ENCODE results near the gene CRYAA.
"Not testable (repeated sequence)": the region's sequence is repeated elsewhere in the genome, so short reads cannot be mapped to it uniquely, and the experiment has no call there.

The CRYAA gene, protein sequence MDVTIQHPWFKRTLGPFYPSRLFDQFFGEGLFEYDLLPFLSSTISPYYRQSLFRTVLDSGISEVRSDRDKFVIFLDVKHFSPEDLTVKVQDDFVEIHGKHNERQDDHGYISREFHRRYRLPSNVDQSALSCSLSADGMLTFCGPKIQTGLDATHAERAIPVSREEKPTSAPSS

DNA sequence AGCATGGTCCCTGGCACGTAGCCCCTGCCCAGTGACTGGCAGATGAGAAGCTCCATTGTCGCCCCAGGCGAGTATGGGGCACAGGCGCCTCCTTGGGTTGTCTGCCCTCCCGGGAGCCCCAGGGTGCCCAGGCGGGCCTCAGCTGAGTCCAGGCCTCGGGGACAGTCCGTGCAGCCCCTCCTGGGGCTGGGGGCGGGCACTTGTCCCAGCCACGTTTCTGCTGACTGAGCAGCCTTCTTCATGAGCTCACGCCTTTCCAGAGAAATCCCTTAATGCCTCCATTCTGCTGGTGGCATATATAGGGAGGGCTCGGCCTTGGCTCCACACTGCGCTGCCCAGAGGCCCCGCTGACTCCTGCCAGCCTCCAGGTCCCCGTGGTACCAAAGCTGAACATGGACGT is at the start of gene CRYAA:
CRYAA (plus strand) TSS at position 301 of the 400 bp plus-strand sequence; CDS start at position 393, 92 bp downstream.
- not testable (repeated sequence) for DNase-seq

DNA sequence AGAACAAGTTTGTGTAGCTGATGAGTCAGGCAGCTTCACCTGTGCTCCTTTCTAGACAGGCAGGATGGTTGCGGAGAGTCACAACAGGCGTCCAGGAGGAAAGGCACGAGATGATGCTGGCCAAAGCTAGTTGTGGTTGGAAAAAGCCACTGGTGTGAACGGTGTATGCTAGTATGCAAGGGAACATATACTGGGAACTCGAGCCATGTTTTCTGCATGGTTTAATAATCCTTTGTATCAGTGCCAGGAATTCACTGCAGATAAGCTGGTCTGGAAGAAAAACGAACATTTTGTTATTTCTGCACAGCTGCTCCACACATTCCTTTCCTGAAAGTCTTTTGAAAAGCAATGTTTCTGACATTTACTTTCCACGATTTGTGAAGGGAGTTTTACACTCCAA is 38.7 kb upstream of the CRYAA start:
- DNase-seq = not testable (repeated sequence)

GRCh38 chr21:43134520-43134919 is 34.3 kb upstream of the CRYAA start:
- not testable (repeated sequence) for DNase-seq

GRCh38 chr21:43138944-43139343 is 29.9 kb upstream of the CRYAA start:
- not testable (repeated sequence) for DNase-seq

- not testable (repeated sequence) for DNase-seq
Measured at GRCh38 chr21:43141407-43141806, 27.4 kb upstream of the CRYAA start.

DNA sequence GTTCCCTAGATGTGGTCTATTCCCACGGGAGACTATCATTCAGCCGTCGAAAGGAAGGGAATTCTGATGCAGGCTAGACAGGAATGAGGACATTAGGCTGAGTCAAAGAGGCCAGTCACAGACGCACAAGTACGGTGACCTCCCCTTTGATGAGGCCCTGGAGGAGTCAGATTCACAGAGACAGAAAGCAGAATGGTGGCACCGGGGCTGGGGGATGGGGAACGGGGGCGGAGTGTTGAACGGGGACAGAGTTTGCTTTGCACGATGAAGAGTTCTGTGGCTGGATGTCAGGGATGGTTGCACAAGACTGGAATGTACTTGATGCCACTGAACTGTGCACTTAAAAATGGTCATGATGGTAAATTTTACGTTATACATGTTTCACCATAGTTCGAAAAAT is 22.2 kb upstream of the CRYAA start:
- DNase-seq = not testable (repeated sequence)

DNA sequence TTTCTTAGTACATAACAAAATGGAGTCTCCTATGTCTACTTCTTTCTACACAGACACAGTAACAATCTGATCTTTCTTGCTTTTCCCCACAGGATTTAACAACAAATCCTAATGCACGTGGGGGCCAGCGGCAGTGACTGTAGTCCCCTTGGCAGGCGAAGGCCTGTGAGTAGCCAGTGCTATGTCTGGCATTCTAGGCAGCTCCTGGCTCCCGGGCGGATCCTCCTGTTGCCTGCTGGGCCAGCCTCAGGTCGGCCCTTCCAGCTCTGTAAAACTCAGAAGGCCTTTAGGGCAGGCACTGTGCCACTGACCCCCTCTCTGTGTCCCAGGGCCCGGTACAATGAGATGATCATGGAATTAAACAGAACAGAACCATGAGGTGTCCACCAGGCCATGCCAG is 20.8 kb upstream of the CRYAA start:
- DNase-seq = not testable (repeated sequence)

- DNase-seq = not testable (repeated sequence)
Measured at GRCh38 chr21:43149344-43149743, 19.5 kb upstream of the CRYAA start.

- DNase-seq = not testable (repeated sequence)
Measured at GRCh38 chr21:43153601-43154000, 15.2 kb upstream of the CRYAA start.

DNA sequence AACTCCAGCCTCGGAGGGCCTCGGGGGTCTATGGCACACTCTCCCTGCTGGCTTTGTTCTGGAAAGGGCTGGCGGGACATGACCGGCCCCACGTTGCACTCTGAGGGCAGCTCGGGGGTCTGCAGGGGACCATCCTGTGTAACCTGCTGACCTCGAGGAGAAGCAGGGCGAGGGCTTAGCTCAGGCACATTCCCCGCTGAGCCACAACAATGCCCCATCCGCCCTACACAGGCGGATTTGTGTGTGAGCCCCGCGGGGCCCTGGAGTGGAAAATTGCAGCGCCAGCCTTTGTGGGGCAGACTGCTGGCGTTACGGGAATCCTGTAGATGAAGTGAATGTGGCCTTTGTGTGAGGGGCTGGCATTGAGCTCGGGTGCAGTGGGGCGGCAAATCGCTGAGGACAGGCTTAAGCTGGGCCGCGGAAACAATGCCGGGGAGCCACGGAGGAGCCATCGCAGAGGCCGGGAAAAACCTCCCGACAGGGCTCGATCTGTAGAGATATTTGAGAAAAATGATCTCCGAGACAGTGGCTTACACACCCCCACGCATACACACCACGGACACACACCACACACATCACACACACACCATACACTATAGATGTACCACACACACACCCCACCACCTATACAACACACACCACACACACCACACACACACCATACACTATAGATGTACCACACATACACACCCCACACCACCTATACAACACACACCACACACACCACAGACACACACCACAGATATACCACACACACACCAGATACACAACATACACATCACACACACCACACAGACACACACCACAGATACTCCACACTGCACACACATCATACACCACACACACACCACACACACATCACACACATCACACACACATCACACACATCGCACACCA is 9.3 kb upstream of the CRYAA start:
- DNase-seq = not testable (repeated sequence)

- not testable (repeated sequence) for DNase-seq
Measured at GRCh38 chr21:43161826-43162707, 6.7 kb upstream of the CRYAA start.

DNA sequence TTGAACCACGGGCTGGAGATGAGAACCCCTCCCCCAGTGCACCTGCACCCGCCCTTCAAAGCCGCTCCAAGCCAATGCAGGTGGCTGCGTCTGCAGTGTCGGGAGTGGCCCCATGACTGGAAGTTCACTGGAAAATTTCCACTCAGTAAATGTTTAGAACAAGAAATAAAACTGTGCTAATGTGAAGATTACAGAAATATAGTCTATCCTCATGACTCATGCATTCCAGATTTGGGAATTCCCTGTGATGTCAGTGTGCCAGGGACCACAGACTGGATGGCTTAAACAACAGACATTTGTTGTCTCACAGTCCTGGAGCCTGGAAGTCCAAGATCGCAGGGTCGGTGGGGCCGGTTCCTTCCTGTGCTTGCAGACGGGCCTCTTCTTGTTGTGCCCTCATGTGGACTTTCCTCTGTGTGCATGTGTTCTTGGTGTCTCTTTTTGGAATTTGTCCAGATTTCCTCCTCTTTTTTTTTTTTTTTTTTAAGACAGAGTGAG is 6.1 kb upstream of the CRYAA start:
- DNase-seq = not testable (repeated sequence)

DNA sequence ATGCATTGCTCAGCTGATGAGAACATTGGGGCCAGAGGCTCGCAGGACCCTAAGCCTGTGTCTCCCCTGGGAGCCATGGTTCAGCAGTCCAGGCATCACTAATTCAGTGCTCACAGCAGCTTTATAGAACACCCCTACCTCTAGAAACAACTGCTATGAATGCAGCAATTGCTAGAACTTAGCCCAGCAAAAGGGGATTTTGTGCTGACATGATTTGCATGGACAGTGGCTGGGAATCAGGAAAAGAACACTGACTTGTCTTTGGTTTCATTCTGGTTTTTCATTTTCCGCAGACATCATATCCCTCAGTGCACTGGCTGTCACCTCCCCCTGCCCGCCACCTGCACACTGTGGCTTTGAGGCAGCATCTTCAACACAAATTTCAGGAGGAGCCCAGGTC is 4.0 kb upstream of the CRYAA start:
- DNase-seq = not testable (repeated sequence)

GRCh38 chr21:43165734-43166133 is 3.1 kb upstream of the CRYAA start:
- not testable (repeated sequence) for DNase-seq

DNA sequence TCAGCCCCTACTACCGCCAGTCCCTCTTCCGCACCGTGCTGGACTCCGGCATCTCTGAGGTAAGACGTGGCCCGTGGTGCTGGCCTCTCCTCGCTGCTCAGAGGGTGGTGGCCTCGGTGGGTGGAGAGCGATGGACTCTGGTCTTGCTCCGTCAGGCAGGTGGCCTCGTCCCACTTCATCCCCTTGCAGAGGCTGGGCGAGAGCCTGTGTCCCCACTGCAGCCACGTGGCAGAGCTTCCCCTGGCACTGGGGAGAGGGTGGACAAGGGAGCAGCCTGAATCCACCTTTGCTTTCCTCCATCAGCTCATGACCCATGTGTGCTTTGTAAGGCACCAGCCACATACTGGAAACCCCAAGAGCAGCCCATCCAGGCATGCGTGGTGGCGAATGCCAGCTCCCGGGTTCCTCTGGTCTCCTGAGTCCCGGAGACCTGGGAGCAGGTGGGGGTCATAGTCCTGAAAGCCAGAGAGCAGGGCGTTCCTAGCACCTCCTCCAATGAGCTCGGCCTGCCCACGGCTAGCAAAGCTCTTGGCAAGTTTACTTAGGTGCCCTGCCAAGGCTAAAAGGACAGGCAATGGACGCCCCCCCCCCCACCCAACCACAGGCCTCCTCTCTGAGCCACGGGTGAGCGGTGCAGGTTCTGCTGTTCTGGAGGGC is 550 bp downstream of the CRYAA start:
- not testable (repeated sequence) for DNase-seq

- DNase-seq = not testable (repeated sequence)
Measured at GRCh38 chr21:43169891-43170290, 1.1 kb downstream of the CRYAA start.

DNA sequence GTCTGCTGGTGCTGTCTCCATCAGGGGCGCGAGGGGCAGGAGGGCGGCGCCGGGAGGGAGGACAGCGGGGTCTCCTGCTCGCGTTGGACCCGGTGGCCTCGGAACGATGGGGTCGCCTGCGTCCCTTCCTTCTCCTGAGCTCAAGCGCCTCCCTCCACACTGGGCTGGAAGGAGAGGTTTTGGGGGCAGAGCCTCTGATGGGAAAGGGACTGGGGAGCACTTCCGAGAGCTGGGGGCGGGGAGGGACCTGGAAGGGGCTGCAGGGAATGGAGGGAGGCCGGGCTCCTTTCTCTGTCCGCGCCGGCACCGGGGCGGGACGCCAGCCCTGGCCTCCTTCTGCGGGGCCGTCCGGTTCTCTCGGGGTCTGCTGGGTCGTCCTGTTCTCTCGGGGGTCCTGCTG is 4.0 kb downstream of the CRYAA start:
- DNase-seq = not testable (repeated sequence)

DNA sequence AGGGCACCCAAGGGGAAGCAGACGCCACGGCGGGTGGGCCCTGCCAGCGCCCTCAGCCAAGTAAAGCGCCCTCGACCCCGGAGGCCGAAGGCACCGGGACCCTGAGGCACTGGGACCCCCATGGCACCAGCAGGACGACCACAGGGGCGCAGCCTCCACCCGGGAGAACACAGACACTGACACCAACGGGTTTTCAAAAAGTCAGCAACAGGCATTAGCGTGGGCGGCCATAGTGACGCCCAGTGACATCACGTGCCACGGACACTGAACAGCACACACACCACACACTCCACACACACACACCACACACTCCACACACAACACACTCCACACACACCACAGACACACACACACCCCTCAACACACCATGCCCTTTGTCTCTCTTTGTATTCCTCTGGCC is 4.6 kb downstream of the CRYAA start:
- not testable (repeated sequence) for DNase-seq

DNA sequence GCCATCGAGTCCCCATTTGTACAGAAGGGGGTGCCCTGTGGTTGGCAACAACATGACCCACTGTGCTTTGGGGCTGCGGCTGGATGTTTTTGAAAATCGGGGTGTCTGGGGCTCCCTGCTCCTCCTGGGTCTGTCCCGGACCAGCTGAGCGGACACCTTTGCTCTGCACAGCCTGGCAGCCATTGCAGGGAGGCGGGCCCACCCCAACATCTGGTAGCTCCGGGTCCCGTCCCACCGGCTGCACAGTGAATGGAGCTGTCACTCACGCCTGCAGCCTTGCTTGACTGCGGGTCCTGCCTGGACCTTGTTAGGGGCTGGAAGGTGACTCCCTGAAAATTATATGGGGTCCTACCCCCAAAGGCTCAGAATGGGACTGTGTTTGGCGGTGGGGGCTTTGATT is 5.1 kb downstream of the CRYAA start:
- DNase-seq = not testable (repeated sequence)

GRCh38 chr21:43174998-43175397 is 6.2 kb downstream of the CRYAA start:
- not testable (repeated sequence) for DNase-seq

GRCh38 chr21:43176621-43177020 is 7.8 kb downstream of the CRYAA start:
- DNase-seq = not testable (repeated sequence)
